K562 (cell line): ENCODE data around the gene ZNF12. TPM values are rescaled to one million over a fixed set of nuclear protein-coding genes. Genes with fewer than 3 reads are reported as not detected.

ENCODE experiments used
- ATAC-seq: fragments of 200-7000 bp; cut with Tn5 transposase; 3 replicates; pipeline ENCODE4 v1.9.1; 2020; ENCODE audit warnings: moderate library complexity
- BruUV-seq: library from RNA; stranded (reverse); fragments of 400-500 nt; replicated peaks from 2 replicates; lab custom pipeline; 2021; lab: Mats Ljungman, UMichigan
- CTCF ChIA-PET: fragments of 300-600 bp; formaldehyde crosslinking; extraction: SDS; loops from one replicate; lab custom pipeline; 2021; ENCODE audit warnings: low intra/inter-chr PET ratio; lab: Yijun Ruan, JAX
- POLR2A ChIA-PET: fragments of 300-600, 350-650 bp; sonication (Branson Sonifier 250); formaldehyde crosslinking; extraction: SDS; loops from one replicate; lab custom pipeline; 2021; ENCODE audit warnings: antibody characterized with exemption, inconsistent platforms; lab: Yijun Ruan, JAX
- DNase-seq, 4 experiments: peaks; one replicate each; pipeline versions ENCODE4 v3.0.0 to v3.0.0-alpha.2; 2011 to 2018; ENCODE audit warnings: low spot score in 3 of 4, mixed read lengths in 3 of 4; ENCODE audit errors: extremely low read depth in 1 of 4
- FAIRE-seq: peaks from 2 replicates; lab custom pipeline; 2011; peaks lifted over from hg19 to GRCh38; lab: Jason Lieb, UNC
- H2AFZ ChIP-seq: 2 replicates; pipeline ENCODE4 v1.6.0; 2011; ENCODE audit warnings: low read depth, low read length, control low read depth, inconsistent platforms
- H3K27ac ChIP-seq: fragments of 200-600 bp; 3 replicates; pipeline ENCODE4 v1.8.0; 2011; ENCODE audit warnings: low read depth, mild to moderate bottlenecking, control low read depth, inconsistent platforms, low read length, moderate library complexity, mixed read lengths; ENCODE audit errors: extremely low read depth
- H3K27me3 ChIP-seq, 2 experiments: fragments of 300-600 bp in 1 of 2; 2 replicates in 1 of 2; 3 replicates in 1 of 2; pipeline versions ENCODE4 v1.6.0 to v1.8.0; 2011; ENCODE audit warnings: inconsistent platforms in 2 of 2, low read length in 2 of 2, mild to moderate bottlenecking in 1 of 2, mixed read lengths in 1 of 2, moderate library complexity in 1 of 2; ENCODE audit not compliant: control insufficient read depth in 2 of 2, insufficient read depth in 2 of 2
- H3K36me3 ChIP-seq: fragments of 300-600 bp; 3 replicates; pipeline ENCODE4 v1.8.0; 2011; ENCODE audit warnings: mild to moderate bottlenecking, low read length, inconsistent platforms; ENCODE audit not compliant: control insufficient read depth, insufficient read depth
- H3K4me1 ChIP-seq, 2 experiments: fragments of 200-600 bp in 1 of 2; replicated peaks in 1 of 2; 2 replicates in 1 of 2; 3 replicates in 1 of 2; pipeline versions ENCODE4 v1.5.1 to v1.8.0; 2011; ENCODE audit warnings: inconsistent platforms in 2 of 2, low read length in 2 of 2, mild to moderate bottlenecking in 1 of 2, mixed read lengths in 1 of 2, moderate library complexity in 1 of 2; ENCODE audit not compliant: control insufficient read depth in 2 of 2, insufficient read depth in 2 of 2
- H3K4me2 ChIP-seq: 2 replicates; pipeline ENCODE4 v1.6.1; 2011; ENCODE audit warnings: low read length, control low read depth, inconsistent platforms, mixed read lengths; ENCODE audit not compliant: insufficient read depth
- H3K4me3 ChIP-seq: fragments of 200-600 bp; sonication (generic), shearing (Covaris generic); 2 replicates; pipeline ENCODE4 v1.5.1; 2016; ENCODE audit warnings: control low read depth, inconsistent platforms
- H3K79me2 ChIP-seq: fragments of 200-600 bp; 3 replicates; pipeline ENCODE4 v1.8.0; 2011; ENCODE audit warnings: low read length, inconsistent platforms; ENCODE audit not compliant: control insufficient read depth, insufficient read depth
- H3K9ac ChIP-seq, 2 experiments: 2 replicates each; pipeline versions ENCODE4 v1.6.0 to v1.6.1; 2011; ENCODE audit warnings: low read depth in 2 of 2, low read length in 2 of 2, control low read depth in 1 of 2, inconsistent platforms in 1 of 2, mild to moderate bottlenecking in 1 of 2, mixed read lengths in 1 of 2; ENCODE audit not compliant: insufficient read depth in 1 of 2
- H3K9me1 ChIP-seq: one replicate; pipeline ENCODE4 v1.6.0; 2011; ENCODE audit warnings: inconsistent platforms, mild to moderate bottlenecking, low read length, moderate library complexity; ENCODE audit not compliant: control insufficient read depth, insufficient read depth
- H3K9me3 ChIP-seq: replicated peaks from 2 replicates; pipeline ENCODE4 v1.5.1; 2011; ENCODE audit warnings: low read depth, low read length, inconsistent platforms; ENCODE audit not compliant: control insufficient read depth, insufficient read depth
- H4K20me1 ChIP-seq: replicated peaks from 2 replicates; pipeline ENCODE4 v1.6.1; 2011; ENCODE audit warnings: low read length, inconsistent platforms, mixed read lengths; ENCODE audit not compliant: control insufficient read depth, insufficient read depth
- ATF7 ChIP-seq: fragments of 450-650 bp; IDR thresholded peaks from 2 replicates; pipeline ENCODE4 v1.7.1; 2014; ENCODE audit warnings: mild to moderate bottlenecking, moderate library complexity
- CC2D1A ChIP-seq: fragments of 450-650 bp; IDR thresholded peaks from 2 replicates; pipeline ENCODE4 v1.6.1; 2017; ENCODE audit warnings: mild to moderate bottlenecking
- FOXM1 ChIP-seq, 2 experiments: fragments of 450-650 bp in 1 of 2; sonication (generic) in 1 of 2; formaldehyde crosslinking in 1 of 2; IDR thresholded peaks; 2 replicates each; pipeline versions ENCODE4 v1.6.1 to v1.9.0; 2017 to 2022; ENCODE audit warnings: low read depth in 2 of 2, mild to moderate bottlenecking in 2 of 2, missing genetic modification reagents in 1 of 2, moderate library complexity in 1 of 2
- HDAC1 ChIP-seq, 2 experiments: fragments of 450-650 bp; IDR thresholded peaks; 2 replicates each; pipeline ENCODE4 v1.6.1; 2016 to 2017; ENCODE audit warnings: inconsistent platforms in 1 of 2, mild to moderate bottlenecking in 1 of 2, moderate library complexity in 1 of 2
- HMGXB4 ChIP-seq: sonication (generic); formaldehyde crosslinking; IDR thresholded peaks from 2 replicates; pipeline ENCODE4 v1.8.1; 2023; ENCODE audit warnings: mild to moderate bottlenecking, missing genetic modification reagents
- KAT7 ChIP-seq: sonication (generic); formaldehyde crosslinking; IDR thresholded peaks from 2 replicates; pipeline ENCODE4 v1.8.0; 2022; ENCODE audit warnings: missing genetic modification reagents, mild to moderate bottlenecking, borderline replicate concordance
- KDM2B ChIP-seq: fragments of 250-450 bp; sonication (Bioruptor Pico); IDR thresholded peaks from 2 replicates; pipeline ENCODE4 v1.8.0; 2021; ENCODE audit warnings: mild to moderate bottlenecking, moderate library complexity
- PHF21A ChIP-seq: fragments of 450-650 bp; IDR thresholded peaks from 2 replicates; pipeline ENCODE4 v1.6.1; 2017; ENCODE audit warnings: low read depth, borderline replicate concordance
- PHF8 ChIP-seq: fragments of 200-600 bp; sonication (generic); IDR thresholded peaks from 2 replicates; pipeline ENCODE4 v1.6.1; 2012; ENCODE audit warnings: mixed run types, mild to moderate bottlenecking, inconsistent platforms, low read length, moderate library complexity, borderline replicate concordance
- POLR3A ChIP-seq: IDR thresholded peaks from 2 replicates; pipeline ENCODE4 v1.6.1; 2011; ENCODE audit warnings: borderline replicate concordance, mild to moderate bottlenecking, moderate library complexity; ENCODE audit not compliant: insufficient read length, insufficient read depth; ENCODE audit errors: extremely low read depth
- SFPQ ChIP-seq: fragments of 200-400 bp; formaldehyde crosslinking; IDR thresholded peaks from 2 replicates; pipeline ENCODE4 v1.6.1; 2017; ENCODE audit warnings: mild to moderate bottlenecking, low read depth, low read length, moderate library complexity
- TCF7 ChIP-seq: sonication (generic); IDR thresholded peaks from 2 replicates; pipeline ENCODE4 v1.6.1; 2016; ENCODE audit warnings: antibody characterized with exemption, borderline replicate concordance
- TEAD2 ChIP-seq: fragments of 450-650 bp; IDR thresholded peaks from 2 replicates; pipeline ENCODE4 v1.6.1; 2016; ENCODE audit warnings: missing genetic modification characterization, control low read depth, missing compliant biosample characterization
- THRB ChIP-seq: fragments of 450-650 bp; formaldehyde crosslinking; conservative IDR thresholded peaks from 2 replicates; pipeline ENCODE4 v1.4.0; 2022; ENCODE audit warnings: mild to moderate bottlenecking, missing genetic modification characterization
- ZFP30 ChIP-seq: fragments of 250-450 bp; sonication (Bioruptor Pico); IDR thresholded peaks from 2 replicates; pipeline ENCODE4 v1.8.0; 2022; ENCODE audit warnings: moderate library complexity, mild to moderate bottlenecking, inconsistent platforms, borderline replicate concordance
- ZKSCAN1 ChIP-seq: fragments of 150-350 bp; IDR thresholded peaks from 2 replicates; pipeline ENCODE4 v1.6.1; 2016; ENCODE audit warnings: low read depth, low read length
- ZNF347 ChIP-seq: fragments of 450-650 bp; formaldehyde crosslinking; IDR thresholded peaks from 2 replicates; pipeline ENCODE4 v1.4.0; 2020; ENCODE audit warnings: low read depth, mild to moderate bottlenecking, moderate library complexity
- ZNF707 ChIP-seq: fragments of 250-450 bp; sonication (Bioruptor Pico); conservative IDR thresholded peaks from 2 replicates; pipeline ENCODE4 v1.8.0; 2022; ENCODE audit warnings: inconsistent platforms, mild to moderate bottlenecking, moderate library complexity
- WGBS: fragments of 100-300 bp; shearing (Covaris generic); methylation state at CpG from one replicate; pipeline ENCODE4 v1.1.6; 2016; ENCODE audit warnings: low coverage, mixed read lengths; ENCODE audit not compliant: insufficient coverage; ENCODE audit errors: missing lambda C conversion rate; 5-methylcytosine and 5-hydroxymethylcytosine counted together
- in situ Hi-C: fragments of 300-500 bp; cut with MboI; formaldehyde crosslinking; loops from 4 replicates; pipeline ENCODE4 v1.15.0; 2018; ENCODE audit warnings: inconsistent platforms, mixed read lengths
- intact Hi-C: fragments of 100-400 bp; cut with micrococcal nuclease; formaldehyde crosslinking; loops from 2 replicates; pipeline ENCODE4 v1.14.2; 2022
- polyA plus RNA-seq, 8 experiments: library from polyadenylated mRNA; depleted of rRNA in 4 of 8; stranded (reverse) in 5 of 8; unstranded in 3 of 8; fragments of >200 nt; fragmentation: Nextera tagmentation in 2 of 8; fragmentation: Illumina TruSeq in 1 of 8; extraction: Ambion mirVana in 2 of 8; extraction: Trizol in 1 of 8; gene quantifications; 2 replicates each; pipeline versions ENCODE4 v1.2.1 to v1.2.3, GENCODE V29; 2011 to 2014; ENCODE audit warnings: inconsistent platforms in 1 of 8, missing spikeins in 1 of 8
- total RNA-seq, 7 experiments: library from RNA; depleted of rRNA in 6 of 7; stranded (reverse); fragments of >200 nt in 6 of 7; fragmentation: Illumina TruSeq in 2 of 7; extraction: Trizol in 2 of 7; gene quantifications; 2 replicates each; pipeline versions ENCODE4 v1.2.1 to v1.2.3, GENCODE V29; 2011 to 2021; ENCODE audit warnings: low replicate concordance in 1 of 7

The ZNF12 gene
- total and polyA plus RNA-seq, 9 of the 15 experiments (the other 6 are each of a cell fraction or from before 2014, with no cell fraction given): 5.8 to 32.3 (median 18.9) TPM

GRCh38 chr7:6680146-6680545 is 26.6 kb downstream of the ZNF12 start:
- Histone ChIP-seq H3K9me3 (peaks cover 18% of the 10 kb centered on the region), H3K36me3 (no peaks in the 10 kb centered on the region), H3K4me2 (no peak overlapping the region), H3K27me3 (no peaks in the 10 kb centered on the region), H4K20me1 (no peaks in the 10 kb centered on the region), H3K27ac (no peak overlapping the region), H3K4me3 (no peak overlapping the region), H3K4me1 (no peaks in the 10 kb centered on the region), H3K9me1 (no peaks in the 10 kb centered on the region), H2AFZ (no peak overlapping the region), H3K79me2 (no peaks in the 10 kb centered on the region), H3K9ac (no peak overlapping the region)
- no peak for DNase-seq
- BruUV-seq: no TSS peak
- CTCF ChIA-PET: no interaction called here
- intact Hi-C loops (no loop called here), in situ Hi-C loops (no loop called here)
- POLR2A ChIA-PET: no interaction called here
- 6% methylated on average over 1 of the region's 1 CpG for WGBS
- FAIRE-seq: no peak
- no peak for ATAC-seq
- TF ChIP-seq THRB (CRISPR knock-in tag) (no peak), KAT7 (CRISPR knock-in tag) (no peak), ATF7 (no peak), SFPQ (no peak), HMGXB4 (CRISPR knock-in tag) (no peak), ZNF347 (CRISPR knock-in tag) (no peak), TCF7 (no peak), ZFP30 (CRISPR knock-in tag) (no peak), TEAD2 (tag) (no peak), CC2D1A (no peak), HDAC1 (IDR thresholded peaks at IDR 0.05) (no peak), PHF21A (no peak), ZNF707 (CRISPR knock-in tag) (no peak), FOXM1 (IDR thresholded peaks at IDR 0.05; ENCODE audit: low read depth) (no peak), FOXM1 (CRISPR knock-in tag; IDR thresholded peaks at IDR 0.05; ENCODE audit: low read depth) (no peak), ZKSCAN1 (no peak), POLR3A (no peak), KDM2B (CRISPR knock-in tag) (no peak), PHF8 (no peak)
